ENCODE results near the gene CAP2. TPM values are rescaled to one million over a fixed set of nuclear protein-coding genes. Genes with fewer than 3 reads are reported as not detected.

The CAP2 gene
- total and polyA plus RNA-seq, 8 donors: 6.5 to 10.6 (median 8.0) TPM

DNA sequence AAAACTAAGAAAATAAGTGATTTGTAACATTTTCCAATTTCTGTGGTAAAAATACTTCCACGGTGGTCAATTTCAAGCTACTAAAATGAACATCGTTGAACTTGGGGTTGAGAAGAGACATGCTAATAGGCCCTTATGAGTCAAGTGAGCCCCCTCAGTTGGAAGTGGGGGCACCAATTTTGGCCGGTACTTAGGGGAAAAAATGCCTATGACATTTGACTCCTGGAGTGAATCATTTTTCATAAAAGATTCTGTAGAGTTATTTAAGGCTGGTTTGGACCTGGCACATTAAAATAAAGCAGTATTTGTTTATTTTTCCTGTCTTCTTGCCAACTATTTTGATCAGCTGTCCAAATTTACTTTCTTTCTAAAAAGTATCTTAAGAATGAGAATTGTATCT lies 32.4 kb upstream of the CAP2 start:
- no peaks in the 10 kb centered on the region for H3K27me3 ChIP-seq
- H3K9me3 ChIP-seq: no peaks in the 10 kb centered on the region
- TF ChIP-seq, protein P1, sequence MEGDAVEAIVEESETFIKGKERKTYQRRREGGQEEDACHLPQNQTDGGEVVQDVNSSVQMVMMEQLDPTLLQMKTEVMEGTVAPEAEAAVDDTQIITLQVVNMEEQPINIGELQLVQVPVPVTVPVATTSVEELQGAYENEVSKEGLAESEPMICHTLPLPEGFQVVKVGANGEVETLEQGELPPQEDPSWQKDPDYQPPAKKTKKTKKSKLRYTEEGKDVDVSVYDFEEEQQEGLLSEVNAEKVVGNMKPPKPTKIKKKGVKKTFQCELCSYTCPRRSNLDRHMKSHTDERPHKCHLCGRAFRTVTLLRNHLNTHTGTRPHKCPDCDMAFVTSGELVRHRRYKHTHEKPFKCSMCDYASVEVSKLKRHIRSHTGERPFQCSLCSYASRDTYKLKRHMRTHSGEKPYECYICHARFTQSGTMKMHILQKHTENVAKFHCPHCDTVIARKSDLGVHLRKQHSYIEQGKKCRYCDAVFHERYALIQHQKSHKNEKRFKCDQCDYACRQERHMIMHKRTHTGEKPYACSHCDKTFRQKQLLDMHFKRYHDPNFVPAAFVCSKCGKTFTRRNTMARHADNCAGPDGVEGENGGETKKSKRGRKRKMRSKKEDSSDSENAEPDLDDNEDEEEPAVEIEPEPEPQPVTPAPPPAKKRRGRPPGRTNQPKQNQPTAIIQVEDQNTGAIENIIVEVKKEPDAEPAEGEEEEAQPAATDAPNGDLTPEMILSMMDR (IDR thresholded peaks at IDR 0.05): no peak
- H3K36me3 ChIP-seq: no peaks in the 10 kb centered on the region
- H3K4me1 ChIP-seq: no peaks in the 10 kb centered on the region
- intact Hi-C loops (cut with DNase I): no loop called here
- no peak overlapping the region for H3K27ac ChIP-seq
- DNase-seq: no peak
- ATAC-seq: no peak
- no peak overlapping the region for H3K4me3 ChIP-seq

DNA sequence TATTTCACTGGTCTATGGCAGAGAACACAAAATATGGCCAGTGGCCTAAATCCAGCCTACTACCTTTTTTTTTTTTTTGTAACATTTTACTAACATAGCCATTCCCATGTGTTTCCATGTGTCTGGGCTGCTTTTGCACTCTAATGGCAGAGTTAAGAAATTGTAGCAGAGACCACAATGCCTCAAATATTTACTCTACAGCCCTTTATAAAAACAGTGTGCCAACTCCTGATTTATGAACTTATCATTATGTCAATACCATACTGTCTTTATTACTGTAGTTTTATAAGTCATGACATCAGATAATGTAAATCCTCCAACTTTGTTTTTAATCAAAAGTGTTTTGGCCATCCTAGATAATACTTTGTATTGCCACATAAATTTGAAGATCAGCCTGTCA lies 27.4 kb upstream of the CAP2 start:
- H3K36me3 ChIP-seq: no peaks in the 10 kb centered on the region
- no peak overlapping the region for H3K27ac ChIP-seq
- no peaks in the 10 kb centered on the region for H3K27me3 ChIP-seq
- ATAC-seq (no peak), DNase-seq (no peak)
- intact Hi-C loops (cut with DNase I): no loop called here
- TF ChIP-seq, protein P1 (IDR thresholded peaks at IDR 0.05): no peak
- H3K4me1 ChIP-seq: no peaks in the 10 kb centered on the region
- no peak overlapping the region for H3K4me3 ChIP-seq
- peaks cover 0 to 23% of the 10 kb centered on the region in 2 donors for H3K9me3 ChIP-seq

DNA sequence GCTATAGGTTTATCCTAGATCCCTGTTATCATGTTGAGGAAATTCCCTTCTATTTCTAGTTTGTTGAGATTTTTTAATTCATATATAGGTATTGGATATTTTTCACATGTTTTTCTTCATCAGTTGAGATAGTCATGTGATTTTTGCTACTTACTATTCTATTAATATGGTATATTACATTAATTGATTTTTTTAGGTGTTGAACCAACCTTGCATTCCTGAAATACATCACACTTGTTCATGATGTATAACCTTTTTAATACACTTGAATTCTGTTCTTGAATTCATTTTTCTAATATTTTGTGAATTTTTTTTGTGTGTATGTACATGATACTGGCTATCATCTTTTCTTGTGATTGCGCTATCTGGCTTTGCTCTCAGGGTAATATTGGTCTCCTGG lies 25.5 kb upstream of the CAP2 start:
- no peaks in the 10 kb centered on the region for H3K36me3 ChIP-seq
- intact Hi-C loops (cut with DNase I): no loop called here
- no peak for DNase-seq
- no peak overlapping the region for H3K27ac ChIP-seq
- no peak overlapping the region for H3K4me3 ChIP-seq
- ATAC-seq: no peak
- no peaks in the 10 kb centered on the region for H3K4me1 ChIP-seq
- H3K9me3 ChIP-seq: peaks cover 0 to 23% of the 10 kb centered on the region in 2 donors
- no peaks in the 10 kb centered on the region for H3K27me3 ChIP-seq
- TF ChIP-seq, protein P1 (IDR thresholded peaks at IDR 0.05): no peak

DNA sequence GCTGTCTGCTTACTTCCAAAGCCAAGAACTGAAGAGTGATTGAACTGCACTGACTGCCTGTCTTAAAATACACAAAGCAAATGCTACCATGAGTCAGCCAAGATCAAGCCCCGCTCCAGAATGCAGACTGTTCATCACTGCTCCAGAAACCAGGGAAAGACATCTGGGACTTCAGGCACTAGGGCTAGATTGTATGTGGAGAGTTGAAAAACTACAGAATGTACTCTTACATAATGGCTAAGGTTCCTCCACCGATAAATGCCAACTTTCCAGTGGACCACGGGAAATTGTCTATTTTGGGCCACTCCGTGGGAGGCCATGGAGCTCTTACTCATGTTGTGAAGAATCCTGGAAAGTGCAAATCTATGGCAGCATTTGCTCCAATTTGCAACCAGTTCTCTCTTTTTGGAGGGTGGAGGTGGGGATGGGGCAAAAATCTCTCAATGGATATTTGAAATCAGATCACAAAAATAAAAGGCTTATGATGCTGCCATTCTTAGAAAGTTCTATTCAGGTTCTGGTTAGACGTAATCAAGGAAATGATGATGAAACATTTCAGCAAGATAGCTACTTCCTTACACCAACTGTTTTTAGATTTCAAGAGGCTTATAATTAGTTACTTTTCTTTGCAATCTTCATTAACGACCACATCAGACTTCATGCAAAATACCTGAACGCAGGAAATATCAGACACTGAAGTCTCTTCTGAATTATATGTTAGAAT lies 11.8 kb upstream of the CAP2 start:
- Histone ChIP-seq H3K27ac (no peak overlapping the region), H3K27me3 (no peaks in the 10 kb centered on the region), H3K36me3 (no peaks in the 10 kb centered on the region), H3K9me3 (no peaks in the 10 kb centered on the region), H3K4me1 (no peaks in the 10 kb centered on the region), H3K4me3 (no peak overlapping the region)
- intact Hi-C loops (cut with DNase I): no loop called here
- peak in 1 of 4 donors; percentile 28 for DNase-seq
- peak; percentile 36 for ATAC-seq
- TF ChIP-seq, protein P1 (IDR thresholded peaks at IDR 0.05): no peak

DNA sequence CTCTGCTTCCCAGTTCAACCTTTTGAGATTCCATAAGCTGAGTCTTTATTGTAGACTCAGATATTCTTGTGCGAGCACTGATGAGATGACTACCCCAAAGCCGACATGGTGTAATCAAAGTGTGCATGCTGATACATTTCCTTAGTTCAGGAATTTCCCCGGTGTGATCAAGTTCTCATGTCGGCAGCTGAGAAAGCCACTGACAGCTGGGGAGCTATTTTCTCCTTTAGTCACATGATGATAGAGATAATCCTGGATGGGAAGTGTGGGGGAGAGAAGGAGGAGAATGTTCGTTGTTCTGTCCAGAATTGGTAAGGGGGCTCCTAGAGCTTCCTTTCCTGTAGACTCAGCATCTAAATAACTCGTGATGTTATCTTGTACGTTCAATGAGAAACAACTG lies 7.7 kb upstream of the CAP2 start:
- ATAC-seq: no peak

More for the DNA sequence above, 7.7 kb upstream of the CAP2 start:
- DNase-seq: no peak
- Histone ChIP-seq H3K4me1 (no peaks in the 10 kb centered on the region), H3K4me3 (no peak overlapping the region), H3K27me3 (peaks cover 0 to 2% of the 10 kb centered on the region in 2 donors), H3K36me3 (no peaks in the 10 kb centered on the region), H3K27ac (no peak overlapping the region), H3K9me3 (no peaks in the 10 kb centered on the region)
- TF ChIP-seq, protein P1 (IDR thresholded peaks at IDR 0.05): no peak
- intact Hi-C loops (cut with DNase I): no loop called here
